GM10847 (cell line): ENCODE measurements around the gene SH3RF3.

Experiments used
- POLR2A ChIP-seq: IDR thresholded peaks from 2 replicates; pipeline ENCODE4 v1.6.1; 2011; ENCODE audit not compliant: insufficient read length; ENCODE audit errors: extremely low read depth

Gene SH3RF3

GRCh38 chr2:109417701-109418335 lies 288.8 kb downstream of the SH3RF3 start:
- no peak for TF ChIP-seq POLR2A

- no peak for TF ChIP-seq POLR2A
Measured at GRCh38 chr2:109418716-109419115, 289.7 kb downstream of the SH3RF3 start.

GRCh38 chr2:109419171-109419756 lies 290.3 kb downstream of the SH3RF3 start:
- no peak for TF ChIP-seq POLR2A

GRCh38 chr2:109419960-109420370 lies 291.0 kb downstream of the SH3RF3 start:
- TF ChIP-seq POLR2A, result no peak

GRCh38 chr2:109421101-109421500 lies 292.1 kb downstream of the SH3RF3 start:
- TF ChIP-seq POLR2A, result no peak

GRCh38 chr2:109421642-109422041 lies 292.6 kb downstream of the SH3RF3 start:
- no peak for TF ChIP-seq POLR2A

- TF ChIP-seq POLR2A, result no peak
Measured at GRCh38 chr2:109422071-109422757, 293.2 kb downstream of the SH3RF3 start.

GRCh38 chr2:109422758-109423500 lies 293.9 kb downstream of the SH3RF3 start:
- TF ChIP-seq POLR2A, result no peak

- no peak for TF ChIP-seq POLR2A
Measured at GRCh38 chr2:109423556-109424359, 294.8 kb downstream of the SH3RF3 start.

GRCh38 chr2:109425411-109425810 lies 296.4 kb downstream of the SH3RF3 start:
- TF ChIP-seq POLR2A, result no peak

- no peak for TF ChIP-seq POLR2A
Measured at GRCh38 chr2:109427661-109428091, 298.7 kb downstream of the SH3RF3 start.

- TF ChIP-seq POLR2A, result no peak
Measured at GRCh38 chr2:109428281-109428680, 299.3 kb downstream of the SH3RF3 start.

- TF ChIP-seq POLR2A, result no peak
Measured at GRCh38 chr2:109428841-109429566, 300.0 kb downstream of the SH3RF3 start.
